Skeletal muscle cell (primary cell): ENCODE results near the gene DUSP16.
"Not testable (repeated sequence)": the region's sequence is repeated elsewhere in the genome, so short reads cannot be mapped to it uniquely, and the experiment has no call there.

Experiments
- DNase-seq: peaks from one replicate; pipeline ENCODE4 v3.0.0-alpha.2; 2010; ENCODE audit warnings: low read depth
- H3K4me3 ChIP-seq: 2 replicates; pipeline ENCODE4 v1.5.1; 2011; ENCODE audit warnings: low read depth, mild to moderate bottlenecking, control low read depth, low read length, moderate library complexity

The DUSP16 gene

DNA sequence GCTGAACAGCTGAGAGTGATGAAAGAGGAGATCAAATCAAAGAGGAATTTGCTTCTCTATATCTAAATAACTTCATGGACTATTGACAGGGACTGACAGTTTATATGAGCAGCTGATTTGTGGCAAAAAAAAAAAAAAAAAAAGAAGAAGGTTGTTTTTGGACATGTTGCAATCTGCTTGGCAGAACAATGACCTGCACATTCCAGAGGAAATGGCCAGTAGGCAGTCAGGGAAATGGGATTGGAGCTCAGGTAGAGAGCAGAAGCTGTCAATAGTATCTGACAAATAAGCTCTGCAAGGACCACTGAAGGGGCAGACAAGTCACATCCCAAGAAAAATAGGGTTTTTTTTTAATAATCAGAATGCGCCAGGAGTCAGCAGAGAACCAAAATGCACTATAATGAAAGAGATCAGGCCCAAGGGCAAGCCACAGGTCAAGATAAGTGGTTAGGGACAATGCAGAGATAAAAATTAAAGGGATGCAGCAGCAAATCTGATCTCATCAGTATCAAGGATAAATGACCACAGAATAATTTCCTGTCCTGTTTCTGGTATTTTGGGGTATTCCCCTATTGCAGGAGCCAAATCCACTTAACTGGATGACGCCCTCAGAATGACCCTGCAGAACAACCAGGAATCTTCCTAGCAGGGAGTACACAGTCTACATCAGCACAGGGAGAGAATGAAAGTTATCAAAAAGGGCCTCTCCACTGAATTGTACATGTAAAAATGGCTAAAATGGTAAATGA lies 22.6 kb upstream of the DUSP16 start:
- no peak overlapping the region for H3K4me3 ChIP-seq
- no peak for DNase-seq

DNA sequence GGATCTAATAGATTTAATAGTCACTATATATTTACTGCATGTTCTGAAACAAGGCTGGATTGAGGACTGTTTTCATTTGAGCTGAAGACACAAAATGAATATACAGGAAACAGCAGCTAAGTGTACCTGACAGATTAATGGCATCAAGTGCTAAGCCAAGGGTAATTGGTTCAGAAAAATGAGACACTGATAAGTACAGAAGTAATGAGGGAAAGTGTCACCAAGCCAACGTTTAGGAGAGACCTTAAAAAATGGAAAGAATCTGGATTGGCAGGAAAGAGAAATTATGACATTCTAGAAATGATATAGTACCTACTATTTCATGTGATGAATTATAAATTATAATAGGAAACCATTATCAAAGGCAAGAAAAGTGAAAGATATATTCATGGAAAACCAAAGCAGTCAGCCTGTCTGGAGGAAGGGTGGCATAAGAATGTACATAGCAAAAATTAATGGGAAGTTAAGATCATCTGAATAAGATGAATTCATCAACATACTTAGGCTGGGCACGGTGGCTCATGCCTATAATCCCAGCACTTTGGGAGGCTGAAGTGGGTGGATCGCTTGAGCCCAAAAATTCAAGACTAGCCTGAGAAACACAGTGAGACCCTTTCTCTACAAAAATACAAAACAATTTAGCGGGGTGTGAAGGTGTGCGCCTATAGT lies 21.0 kb upstream of the DUSP16 start:
- no peak for DNase-seq
- H3K4me3 ChIP-seq: no peak overlapping the region

DNA sequence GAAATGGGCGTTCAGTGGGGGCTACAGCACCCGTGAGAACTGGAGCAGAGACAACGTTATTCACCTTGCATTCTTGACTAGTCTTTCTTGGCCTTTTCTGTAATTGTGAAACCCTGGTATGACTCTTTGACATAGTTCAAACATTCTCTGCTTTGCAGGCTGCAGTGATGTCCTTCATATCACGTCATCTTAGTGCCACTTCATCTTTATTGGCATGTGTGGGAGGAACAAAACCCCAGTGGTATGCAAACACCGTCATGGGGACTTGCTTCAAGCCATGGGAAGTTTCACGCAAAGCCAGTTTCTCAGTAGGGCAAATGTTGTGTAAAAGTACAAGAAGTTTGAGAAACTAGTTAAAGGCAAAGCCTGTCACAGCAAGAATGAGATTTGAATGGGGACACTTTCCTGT lies 20.2 kb upstream of the DUSP16 start:
- no peak for DNase-seq
- no peak overlapping the region for H3K4me3 ChIP-seq

DNA sequence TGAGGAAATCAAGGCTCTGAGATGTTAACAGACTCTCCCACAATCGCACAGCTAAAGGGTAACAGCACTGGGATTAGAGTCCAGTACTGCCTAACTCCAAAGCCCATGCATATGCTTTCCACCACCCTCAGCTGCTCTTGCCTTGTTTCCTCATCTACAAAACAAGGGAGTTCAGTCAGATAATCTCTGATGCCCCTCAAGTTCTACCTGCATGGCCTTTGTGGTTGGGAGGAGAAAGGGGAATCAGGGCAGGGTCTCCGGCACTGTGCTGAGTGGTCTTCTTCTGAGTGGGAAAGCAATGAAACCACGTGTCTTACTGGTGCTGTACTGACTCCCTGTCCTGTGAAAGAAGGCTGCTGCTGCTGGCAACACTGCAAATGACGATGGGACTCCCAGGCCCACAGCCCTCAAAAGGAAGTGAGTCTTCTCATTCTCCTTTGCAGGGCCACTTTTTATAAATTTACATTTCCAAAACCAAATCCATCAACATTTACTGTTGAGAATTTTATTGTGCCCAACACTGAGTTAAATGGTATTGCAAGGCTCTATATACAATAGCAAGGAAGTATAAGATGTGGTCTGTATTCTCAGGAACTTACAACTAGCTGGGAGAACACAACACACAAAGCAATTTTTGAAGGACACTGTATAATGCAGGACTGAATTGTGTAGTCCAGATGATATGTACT lies 19.7 kb upstream of the DUSP16 start:
- no peak overlapping the region for H3K4me3 ChIP-seq
- no peak for DNase-seq

- DNase-seq, H3K4me3 ChIP-seq: not testable (repeated sequence)
Observed at GRCh38 chr12:12580716-12581115, 18.1 kb upstream of the DUSP16 start.

DNA sequence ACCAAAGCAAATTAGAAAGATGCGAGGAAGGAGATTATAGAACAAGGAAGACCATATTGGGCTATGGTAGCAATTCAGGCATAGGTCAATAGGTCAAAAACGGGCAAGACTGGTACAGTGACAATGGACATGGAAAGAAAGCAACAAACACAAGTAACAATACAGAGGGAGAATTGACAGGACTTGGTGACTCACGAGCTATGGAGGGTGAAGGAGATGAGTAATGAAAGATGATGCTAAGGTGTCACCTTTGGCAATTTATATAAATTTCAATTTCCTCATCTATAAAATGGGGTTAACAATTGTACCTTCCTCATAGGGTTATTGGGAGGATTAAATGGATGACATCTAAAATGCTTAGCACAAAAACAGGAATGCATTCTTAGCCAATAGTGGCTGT lies 15.1 kb upstream of the DUSP16 start:
- H3K4me3 ChIP-seq: no peak overlapping the region
- DNase-seq: no peak

DNA sequence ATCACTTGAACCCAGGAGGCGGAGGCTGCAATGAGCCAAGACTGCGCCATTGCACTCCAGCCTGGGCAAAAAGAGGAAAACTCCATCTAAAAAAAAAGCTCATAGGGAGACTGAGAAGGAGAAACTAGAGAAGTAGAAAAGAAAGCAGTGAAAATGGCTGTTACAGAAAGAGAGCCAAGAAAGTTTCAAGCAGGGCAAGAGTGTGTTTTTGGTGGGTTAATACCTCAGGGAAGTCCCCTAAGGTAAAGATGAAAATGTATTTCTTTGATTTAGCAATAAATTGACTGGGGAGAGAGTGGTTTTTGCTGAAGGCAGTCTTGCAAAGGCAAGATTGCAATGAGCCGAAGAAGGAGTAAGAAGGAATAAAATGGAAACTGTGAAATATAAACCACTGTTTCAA lies 10.0 kb upstream of the DUSP16 start:
- no peak overlapping the region for H3K4me3 ChIP-seq
- no peak for DNase-seq

DNA sequence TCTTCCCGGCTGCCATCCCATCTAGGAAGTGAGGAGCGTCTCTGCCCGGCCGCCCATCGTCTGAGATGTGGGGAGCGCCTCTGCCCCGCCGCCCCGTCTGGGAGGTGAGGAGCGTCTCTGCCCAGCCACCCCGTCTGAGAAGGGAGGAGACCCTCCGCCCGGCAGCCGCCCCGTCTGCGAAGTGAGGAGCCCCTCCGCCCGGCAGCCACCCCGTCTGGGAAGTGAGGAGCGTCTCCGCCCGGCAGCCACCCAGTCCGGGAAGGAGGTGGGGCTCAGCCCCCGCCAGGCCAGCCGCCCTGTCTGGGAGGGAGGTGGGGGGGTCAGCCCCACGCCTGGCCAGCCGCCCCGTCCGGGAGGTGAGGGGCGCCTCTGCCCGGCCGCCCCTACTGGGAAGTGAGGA lies 3.3 kb upstream of the DUSP16 start:
- not testable (repeated sequence) for H3K4me3 ChIP-seq, DNase-seq

- DNase-seq: no peak
- H3K4me3 ChIP-seq: no peak overlapping the region
Observed at GRCh38 chr12:12564911-12565310, 2.2 kb upstream of the DUSP16 start.

GRCh38 chr12:12563290-12563928 lies 746 bp upstream of the DUSP16 start:
- no peak for DNase-seq

GRCh38 chr12:12562016-12562483 lies 613 bp downstream of the DUSP16 start:
- H3K4me3 ChIP-seq: peak overlapping the region; percentile 71
- DNase-seq: no peak

More at GRCh38 chr12:12563290-12563928, 746 bp upstream of the DUSP16 start:
- H3K4me3 ChIP-seq: peak overlapping the region; percentile 71

DNA sequence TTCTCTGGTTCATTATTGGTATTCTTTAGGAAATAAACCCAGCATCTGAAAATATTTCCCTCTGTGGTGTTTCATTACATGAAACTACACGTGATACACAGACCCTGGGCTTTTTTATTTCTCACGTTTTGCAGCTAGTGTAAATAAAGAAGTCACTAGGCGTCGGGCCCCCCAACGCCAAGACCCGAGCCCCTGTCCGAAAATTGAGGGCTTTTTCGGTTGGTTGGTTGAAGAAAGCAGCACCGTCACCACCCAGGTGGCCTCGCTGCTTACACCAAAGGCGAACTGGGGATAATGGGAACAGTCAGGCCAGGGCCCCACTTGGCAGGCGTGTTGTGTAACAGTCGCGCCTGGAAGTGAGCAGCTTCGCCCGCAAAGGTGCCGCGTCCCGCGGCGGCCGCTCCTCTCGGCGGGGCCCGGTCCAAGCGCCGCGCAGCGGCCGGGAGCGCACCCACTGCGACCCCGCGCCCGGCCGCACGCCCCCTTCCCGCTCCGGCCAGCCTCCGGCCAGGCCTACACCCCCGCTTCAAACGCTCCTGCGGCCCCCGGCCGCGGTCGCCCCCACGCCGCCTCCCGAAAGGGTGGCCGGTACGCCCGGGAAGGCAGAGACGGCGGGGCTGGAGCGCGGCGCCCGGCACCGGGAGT lies 1.2 kb downstream of the DUSP16 start:
- DNase-seq: no peak
- H3K4me3 ChIP-seq: peak overlapping the region; percentile 71

GRCh38 chr12:12560587-12561370 lies 1.9 kb downstream of the DUSP16 start:
- H3K4me3 ChIP-seq: peak overlapping the region; percentile 71
- DNase-seq: no peak

- H3K4me3 ChIP-seq: no peak overlapping the region
- DNase-seq: no peak
Observed at GRCh38 chr12:12559719-12560296, 2.9 kb downstream of the DUSP16 start.

DNA sequence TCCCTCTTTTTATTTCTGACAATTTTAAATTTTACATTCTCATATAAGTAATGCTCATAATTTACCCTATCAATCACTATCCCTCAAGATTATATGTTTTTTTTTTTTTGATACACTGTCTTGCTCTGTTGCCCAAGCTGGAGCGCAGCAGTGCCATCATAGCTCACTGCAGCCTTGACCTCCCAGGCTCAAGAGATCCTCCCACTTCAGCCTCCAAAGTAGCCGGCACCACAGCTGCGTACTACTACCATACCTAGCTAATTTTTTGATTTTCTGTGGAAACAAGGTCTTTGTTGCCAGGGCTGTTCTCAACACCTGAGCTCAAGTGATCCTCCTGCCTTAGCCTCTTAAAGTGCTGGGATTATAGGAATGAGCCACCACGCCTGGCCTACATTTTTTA lies 4.4 kb downstream of the DUSP16 start:
- H3K4me3 ChIP-seq: no peak overlapping the region
- no peak for DNase-seq

- no peak overlapping the region for H3K4me3 ChIP-seq
- DNase-seq: no peak
Observed at GRCh38 chr12:12557733-12558132, 4.9 kb downstream of the DUSP16 start.

GRCh38 chr12:12555656-12556055 lies 7.0 kb downstream of the DUSP16 start:
- no peak overlapping the region for H3K4me3 ChIP-seq
- DNase-seq: no peak

DNA sequence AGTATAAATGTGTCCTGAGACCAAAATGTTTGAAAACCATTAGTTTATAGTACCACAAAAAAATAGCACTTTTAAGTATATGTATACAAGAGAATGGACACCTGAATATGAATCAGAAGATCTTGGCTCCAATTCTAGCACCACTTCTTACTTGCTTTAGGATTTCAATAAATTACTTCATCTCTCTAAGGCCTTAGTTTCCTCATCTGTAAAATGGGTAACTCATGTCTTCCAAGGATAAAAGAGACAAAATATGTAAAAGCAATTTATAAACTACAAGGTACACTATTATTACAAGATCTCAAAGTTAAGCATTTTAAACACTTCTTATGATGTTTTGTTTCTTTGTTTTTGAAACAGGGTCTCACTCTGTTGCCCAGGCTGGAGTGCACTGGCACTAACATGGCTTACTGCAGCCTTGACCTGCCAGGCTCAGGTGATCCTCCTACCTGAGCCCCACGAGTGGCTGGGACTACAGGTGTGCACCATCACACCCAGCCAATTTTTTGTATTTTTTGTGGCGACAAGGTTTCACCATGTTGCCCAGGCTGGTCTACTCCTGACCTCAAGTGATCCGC lies 9.4 kb downstream of the DUSP16 start:
- H3K4me3 ChIP-seq: no peak overlapping the region
- no peak for DNase-seq
